GM19351 (cell line): Measurements from ENCODE around the gene DVL2.

Experiments
- ATAC-seq: cut with Tn5 transposase; IDR thresholded peaks from one replicate; pipeline ENCODE4 v1.9.1; 2021; ENCODE audit warnings: mild to moderate bottlenecking, moderate library complexity; ENCODE audit not compliant: unreplicated experiment

DVL2 gene

DNA sequence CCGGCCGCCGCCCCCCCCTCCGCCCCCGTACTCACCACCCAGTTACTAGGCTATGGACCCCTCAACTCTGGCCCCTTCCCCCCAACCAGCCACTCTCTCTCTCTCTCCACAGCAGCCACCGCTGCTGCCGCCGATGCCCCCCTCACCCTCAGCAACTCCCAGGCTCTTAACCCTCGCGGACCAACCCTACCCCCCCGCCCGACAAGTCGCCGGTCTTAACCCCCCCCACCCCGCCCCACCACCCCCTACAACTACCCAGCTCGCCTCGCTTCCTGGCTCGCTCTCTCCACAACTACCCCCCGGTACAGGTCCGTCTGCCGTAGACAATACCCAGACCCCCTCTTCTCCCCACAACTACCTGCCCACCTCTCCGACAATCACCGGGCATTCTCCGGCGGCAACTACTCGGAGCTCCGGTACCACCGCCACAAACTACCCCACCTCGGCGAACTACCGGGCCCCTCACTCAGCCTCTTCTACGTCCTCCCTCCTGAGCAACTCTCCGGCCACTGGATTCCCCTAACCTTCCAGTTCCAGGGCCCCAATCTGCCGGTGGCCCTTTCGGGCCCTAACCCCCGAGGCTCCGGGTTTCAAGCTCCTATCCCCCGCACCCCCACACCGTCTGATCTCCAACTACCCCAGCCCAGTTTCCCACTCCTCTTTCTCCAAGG, 4.2 kb upstream of the DVL2 start:
- no peak for ATAC-seq

GRCh38 chr17:7237761-7238419, 3.6 kb upstream of the DVL2 start:
- ATAC-seq = no peak

- ATAC-seq = no peak
Observed at GRCh38 chr17:7237266-7237760, 3.0 kb upstream of the DVL2 start.

DNA sequence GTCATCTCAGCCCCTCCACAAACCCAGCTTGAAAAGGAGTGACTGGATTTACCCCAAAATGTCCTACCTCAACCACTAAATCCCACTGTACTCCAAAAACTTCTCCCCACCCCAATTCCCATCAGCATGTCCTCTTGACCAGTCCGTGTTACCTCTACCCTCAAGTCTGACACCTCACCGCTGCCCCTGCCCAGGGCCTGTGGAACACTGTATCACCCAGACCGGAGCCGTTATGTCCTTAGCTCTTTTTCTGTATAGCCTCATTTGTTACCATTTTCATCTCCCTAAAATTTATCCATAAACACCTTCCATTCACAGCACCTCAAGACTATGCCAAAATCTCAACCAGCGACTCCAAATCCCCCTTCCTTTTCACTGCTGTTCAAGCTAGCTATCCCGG, 2.5 kb upstream of the DVL2 start:
- ATAC-seq = no peak

DNA sequence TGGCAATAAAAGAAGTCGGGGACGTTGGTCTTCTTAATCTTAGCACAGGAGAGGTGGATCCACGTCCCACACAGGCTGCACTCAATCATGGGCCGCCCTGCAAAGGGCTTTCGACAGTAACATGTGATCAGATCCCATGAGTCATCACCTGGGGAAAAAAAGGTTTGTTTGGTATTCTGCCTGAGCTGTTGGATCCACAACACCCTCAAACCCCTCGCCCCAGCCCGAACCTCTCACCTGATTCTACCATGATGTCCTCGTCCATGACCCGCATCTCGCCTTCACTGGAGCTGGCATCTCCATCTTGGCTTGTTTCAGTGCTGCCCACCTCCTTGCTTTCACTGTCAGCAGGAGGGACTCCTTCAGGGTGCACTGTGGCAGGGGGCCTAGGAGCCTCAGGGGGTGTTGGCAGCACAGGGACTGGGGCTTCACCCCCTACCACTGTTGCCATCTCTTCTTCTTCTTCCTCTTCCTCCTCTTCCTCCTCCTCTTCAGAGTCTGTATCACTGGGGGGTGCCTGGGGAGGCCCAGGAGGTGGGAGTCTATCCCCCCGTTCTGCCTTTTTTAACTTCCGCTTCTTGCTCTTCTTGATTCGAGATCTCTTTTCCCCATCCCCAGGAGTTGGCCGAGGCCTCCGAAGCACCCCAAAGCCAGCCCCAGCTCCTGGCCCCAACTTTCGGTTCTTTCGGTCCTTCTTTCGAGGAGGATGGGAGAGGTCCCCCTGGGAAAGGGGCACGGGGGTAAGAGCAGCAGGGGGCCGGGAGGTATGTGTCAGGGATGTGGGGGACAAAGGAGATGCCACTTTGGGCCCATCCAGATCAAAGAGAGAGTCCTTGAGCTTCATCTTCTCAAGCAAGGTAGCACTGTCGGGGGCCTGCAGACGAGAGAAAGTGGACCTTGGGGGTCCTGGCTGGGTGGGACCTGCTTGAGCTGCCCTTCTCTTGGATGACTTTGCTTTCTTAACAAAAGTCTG, 1.7 kb upstream of the DVL2 start:
- no peak for ATAC-seq

DNA sequence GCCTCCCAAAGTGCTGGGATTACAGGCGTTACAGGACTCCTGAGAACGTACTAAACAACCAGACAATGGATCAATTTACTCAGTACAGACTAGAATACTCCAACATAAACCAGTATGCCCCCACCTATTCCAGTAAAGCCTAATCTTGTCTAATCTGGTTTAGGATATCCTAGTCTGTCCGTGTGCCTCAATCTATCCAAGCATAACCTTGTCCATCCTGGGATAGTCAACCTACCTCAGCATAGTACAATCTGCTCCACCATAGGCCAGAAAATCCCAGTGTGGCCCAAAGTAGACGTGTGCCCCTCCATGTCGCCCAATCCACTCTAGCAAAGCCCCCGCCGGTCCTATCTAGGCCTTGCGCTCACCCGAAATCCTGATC, 625 bp downstream of the DVL2 start:
- ATAC-seq = no peak

- ATAC-seq = no peak
Observed at GRCh38 chr17:7232114-7232513, 2.2 kb downstream of the DVL2 start.

- ATAC-seq = no peak
Observed at GRCh38 chr17:7229504-7229903, 4.8 kb downstream of the DVL2 start.

GRCh38 chr17:7228920-7229319, 5.4 kb downstream of the DVL2 start:
- ATAC-seq = no peak

DNA sequence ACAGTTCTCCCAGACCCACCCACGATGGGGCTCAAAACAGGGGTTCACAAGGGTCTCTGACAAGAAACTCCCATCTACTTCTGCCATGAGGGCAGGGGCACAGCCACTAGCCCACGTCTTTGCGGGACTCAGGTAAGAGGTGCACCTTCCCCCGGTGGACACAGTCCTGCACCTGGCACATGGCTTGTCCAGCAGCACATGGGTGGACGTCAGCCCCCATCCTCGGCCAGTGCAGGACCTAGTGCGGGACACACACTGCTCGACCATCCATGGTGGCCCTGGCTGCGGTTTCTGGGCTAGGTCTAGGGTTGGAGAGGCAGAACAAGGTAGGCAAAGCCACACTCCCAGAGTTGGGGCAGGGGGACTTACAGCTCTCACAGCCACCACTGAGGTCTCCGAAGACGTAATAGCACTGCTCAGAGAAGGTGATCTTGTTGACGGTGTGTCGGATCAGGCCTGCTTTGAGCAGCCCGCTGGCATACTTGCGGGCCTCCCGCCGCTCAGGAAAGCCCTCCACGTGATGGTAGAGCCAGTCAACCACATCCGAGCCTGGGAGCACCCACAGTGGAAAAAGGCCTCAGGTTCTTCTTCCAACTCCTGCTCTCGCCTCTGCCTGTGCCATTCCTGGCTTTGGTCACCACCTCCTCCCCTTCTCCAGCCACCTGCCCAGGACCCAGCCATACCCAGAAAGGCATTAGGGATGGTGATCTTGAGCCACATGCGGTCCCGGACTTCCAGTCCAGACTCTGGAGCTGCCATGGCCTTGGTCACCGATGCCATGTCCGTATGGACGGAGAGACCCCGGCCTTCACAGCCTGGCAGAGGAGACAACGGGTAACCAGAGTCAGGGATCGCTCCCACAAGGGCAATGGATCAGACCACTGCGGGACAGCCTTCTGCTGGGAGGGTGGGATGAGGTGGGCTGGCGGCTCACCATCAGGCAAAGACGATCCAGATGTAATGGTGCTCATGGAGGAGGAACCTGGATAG, 7.3 kb downstream of the DVL2 start:
- ATAC-seq = no peak

- no peak for ATAC-seq
Observed at GRCh38 chr17:7225711-7226331, 8.5 kb downstream of the DVL2 start.

DNA sequence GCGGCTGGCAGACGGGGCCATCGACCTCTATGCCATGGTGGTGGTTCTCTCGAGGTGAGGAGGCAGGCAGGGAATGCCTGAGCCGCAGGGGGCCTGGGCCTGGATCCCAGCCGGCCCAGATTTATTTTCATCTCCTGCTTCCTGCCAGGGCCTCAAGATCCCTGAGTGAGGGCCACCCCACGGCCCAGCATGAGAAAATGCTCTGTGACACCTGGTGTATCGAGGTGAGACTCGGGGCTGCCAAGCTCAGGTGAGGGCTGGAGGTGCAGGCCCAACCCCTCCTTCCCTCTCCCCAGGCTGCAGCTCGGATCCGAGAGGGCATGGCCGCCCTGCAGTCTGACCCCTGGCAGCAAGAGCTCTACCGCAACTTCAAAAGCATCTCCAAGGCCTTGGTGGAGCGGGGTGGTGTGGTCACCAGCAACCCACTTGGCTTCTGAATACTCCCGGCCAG, 9.6 kb downstream of the DVL2 start:
- no peak for ATAC-seq

- ATAC-seq = no peak
Observed at GRCh38 chr17:7224110-7224509, 10.2 kb downstream of the DVL2 start.

DNA sequence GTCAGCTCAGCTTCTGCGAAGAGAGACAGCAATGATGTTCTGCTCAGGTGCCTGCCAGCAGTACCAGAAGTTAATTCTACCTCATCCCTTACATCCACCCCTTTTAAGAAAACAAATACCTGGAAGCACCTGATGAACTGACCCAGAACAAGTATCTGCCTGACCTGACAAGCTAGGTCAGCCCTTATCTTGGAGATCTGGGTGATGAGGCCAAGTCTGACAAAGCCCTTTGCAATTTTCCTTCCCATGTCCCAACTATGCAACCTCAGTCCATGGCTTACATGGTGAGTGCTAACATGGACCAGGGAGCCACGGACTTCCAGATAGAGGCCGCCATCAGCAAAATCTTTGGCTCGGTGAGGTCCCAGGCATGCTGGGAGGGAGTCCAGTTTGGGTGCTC, 10.9 kb downstream of the DVL2 start:
- ATAC-seq = no peak

GRCh38 chr17:7222972-7223292, 11.4 kb downstream of the DVL2 start:
- ATAC-seq = no peak

- no peak for ATAC-seq
Observed at GRCh38 chr17:7222093-7222971, 12.0 kb downstream of the DVL2 start.

GRCh38 chr17:7221278-7222092, 12.8 kb downstream of the DVL2 start:
- no peak for ATAC-seq

- no peak for ATAC-seq
Observed at GRCh38 chr17:7220593-7221277, 13.6 kb downstream of the DVL2 start.
